HG03378 (cell line): ENCODE data around the gene MIER2.
"Not testable (repeated sequence)": the region's sequence is repeated elsewhere in the genome, so short reads cannot be mapped to it uniquely, and the experiment has no call there.

Source experiments
- ATAC-seq: cut with Tn5 transposase; IDR thresholded peaks from one replicate; pipeline ENCODE4 v1.9.1; 2021; ENCODE audit warnings: mild to moderate bottlenecking, moderate library complexity; ENCODE audit not compliant: unreplicated experiment

The MIER2 gene, protein sequence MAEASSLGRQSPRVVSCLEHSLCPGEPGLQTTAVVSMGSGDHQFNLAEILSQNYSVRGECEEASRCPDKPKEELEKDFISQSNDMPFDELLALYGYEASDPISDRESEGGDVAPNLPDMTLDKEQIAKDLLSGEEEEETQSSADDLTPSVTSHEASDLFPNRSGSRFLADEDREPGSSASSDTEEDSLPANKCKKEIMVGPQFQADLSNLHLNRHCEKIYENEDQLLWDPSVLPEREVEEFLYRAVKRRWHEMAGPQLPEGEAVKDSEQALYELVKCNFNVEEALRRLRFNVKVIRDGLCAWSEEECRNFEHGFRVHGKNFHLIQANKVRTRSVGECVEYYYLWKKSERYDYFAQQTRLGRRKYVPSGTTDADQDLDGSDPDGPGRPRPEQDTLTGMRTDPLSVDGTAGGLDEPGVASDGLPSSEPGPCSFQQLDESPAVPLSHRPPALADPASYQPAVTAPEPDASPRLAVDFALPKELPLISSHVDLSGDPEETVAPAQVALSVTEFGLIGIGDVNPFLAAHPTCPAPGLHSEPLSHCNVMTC

DNA sequence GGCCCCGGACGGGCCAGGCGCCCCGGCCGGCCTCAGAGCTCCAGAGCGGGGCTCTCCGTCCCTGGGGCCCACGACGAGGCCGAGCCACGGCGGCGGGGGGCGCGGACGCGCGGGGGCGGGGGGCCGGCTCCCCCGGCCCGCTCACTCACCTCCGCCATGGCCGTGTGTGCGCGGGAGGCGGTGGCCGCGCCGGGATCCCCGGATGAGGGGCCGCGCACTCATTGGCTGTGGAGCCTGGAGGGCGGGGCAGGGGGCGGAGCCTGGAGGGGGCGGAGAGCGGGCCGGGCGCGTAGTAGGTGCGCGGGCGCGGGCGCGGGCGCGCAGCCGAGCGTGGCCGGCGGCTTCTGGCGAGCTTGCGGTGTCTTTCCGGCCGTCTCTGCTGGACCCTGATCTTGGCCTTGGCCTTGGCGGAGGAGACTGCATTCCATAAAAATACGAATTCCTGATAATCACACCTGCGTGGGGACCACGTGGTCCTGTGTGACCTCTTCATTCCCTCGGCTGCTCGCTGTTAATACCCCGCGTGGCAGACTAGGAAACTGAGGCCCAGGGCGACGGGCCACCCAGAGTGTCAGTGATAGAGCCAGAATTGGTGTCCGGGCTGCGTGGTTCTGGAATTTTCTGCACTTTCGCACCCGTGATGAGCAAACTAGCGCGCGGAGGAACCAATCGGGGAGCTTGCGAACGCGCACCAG is at the start of gene MIER2:
Gene MIER2 (minus strand): TSS at position 172 of the 695 bp plus-strand sequence. CDS start 14 bp downstream, at position 158.
- no peak for ATAC-seq

DNA sequence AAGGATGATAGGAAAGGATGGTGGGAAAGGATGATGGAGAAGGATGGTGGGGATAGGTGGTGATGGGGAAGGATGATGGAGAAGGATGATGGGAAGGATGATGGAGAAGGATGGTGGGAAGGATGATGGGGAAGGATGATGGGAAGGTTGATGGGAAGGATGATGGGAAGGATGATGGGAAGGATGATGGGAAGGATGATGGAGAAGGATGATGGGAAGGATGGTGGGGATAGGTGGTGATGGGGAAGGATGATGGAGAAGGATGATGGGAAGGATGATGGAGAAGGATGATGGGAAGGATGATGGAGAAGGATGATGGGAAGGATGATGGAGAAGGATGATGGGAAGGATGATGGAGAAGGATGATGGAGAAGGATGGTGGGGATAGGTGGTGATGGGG is 49.0 kb upstream of the MIER2 start:
- not testable (repeated sequence) for ATAC-seq

DNA sequence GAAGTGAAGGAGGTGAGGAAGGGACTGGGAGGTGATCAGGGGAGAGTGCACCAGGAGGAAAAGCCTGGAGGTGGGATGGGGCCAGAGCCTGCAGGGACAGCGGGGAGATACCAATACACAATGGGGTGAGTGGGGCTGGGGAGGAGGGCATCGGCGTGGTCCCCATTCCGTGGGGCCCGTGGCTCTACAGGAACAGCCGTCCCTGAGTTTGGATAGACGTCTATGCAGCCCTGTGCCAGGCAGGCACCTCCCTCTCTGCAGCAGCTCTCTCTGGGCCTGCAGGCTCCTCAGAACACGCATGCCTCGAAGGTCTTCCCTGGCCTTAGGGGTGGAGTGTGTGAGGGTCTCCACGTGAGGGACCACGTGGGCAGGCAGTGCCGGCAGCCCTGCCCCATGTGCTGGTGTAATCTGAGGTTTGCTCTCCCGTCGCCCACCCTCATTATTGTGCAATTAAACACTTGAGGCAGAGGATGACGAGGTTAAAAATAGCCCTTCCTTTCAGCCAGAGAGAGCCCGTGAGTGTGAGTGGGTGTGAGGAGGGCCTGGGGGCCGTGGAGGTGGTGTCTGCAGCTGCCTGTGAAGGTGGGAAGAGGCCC is 47.9 kb upstream of the MIER2 start:
- ATAC-seq: no peak

DNA sequence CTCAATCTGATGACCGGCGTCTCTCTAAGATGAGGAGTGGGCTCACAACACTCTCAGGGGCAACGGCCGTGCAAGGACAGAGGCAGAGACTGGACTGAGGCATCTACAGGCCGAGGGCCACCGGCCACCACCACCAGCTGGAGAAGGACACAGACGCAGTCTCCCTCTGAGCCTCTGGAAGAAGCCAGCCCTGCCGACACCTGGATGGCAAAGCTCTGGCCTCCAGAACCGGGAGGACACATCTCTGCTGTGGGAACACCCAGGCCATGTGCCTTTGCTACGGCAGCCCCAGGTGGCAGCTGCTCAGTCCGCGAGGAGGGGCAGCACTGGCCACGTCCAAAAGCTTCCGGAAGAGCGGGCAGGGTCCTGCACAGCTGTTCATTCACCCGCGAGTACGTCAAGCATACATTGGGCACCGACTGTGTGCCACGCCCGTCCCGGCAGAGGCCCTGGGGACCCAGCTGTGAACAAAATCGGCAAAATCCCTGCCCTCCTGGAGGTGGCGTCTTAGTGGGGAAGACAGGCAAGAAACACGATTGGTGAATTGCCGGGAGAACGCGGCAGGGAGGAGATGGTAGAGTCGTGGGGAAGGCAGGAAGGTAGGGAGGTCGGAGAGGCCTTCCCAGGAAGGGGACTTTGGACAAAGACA is 47.3 kb upstream of the MIER2 start:
- ATAC-seq: no peak

DNA sequence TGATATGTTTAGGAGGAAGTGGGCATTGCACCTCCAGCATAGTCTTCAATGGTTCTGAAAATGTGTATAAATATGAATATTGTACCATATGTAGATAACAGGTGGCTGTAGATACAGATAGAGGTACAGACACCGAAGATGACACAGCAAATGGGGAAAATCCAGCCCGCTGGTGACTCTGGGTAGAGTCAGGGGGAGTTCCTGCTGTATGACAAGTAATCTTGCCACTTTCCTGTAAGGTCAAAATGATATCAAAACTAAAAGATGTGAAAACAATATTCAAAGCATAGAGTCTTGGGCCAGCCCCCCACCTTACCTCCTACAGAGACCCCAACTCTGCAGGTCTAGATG is 46.6 kb upstream of the MIER2 start:
- no peak for ATAC-seq

DNA sequence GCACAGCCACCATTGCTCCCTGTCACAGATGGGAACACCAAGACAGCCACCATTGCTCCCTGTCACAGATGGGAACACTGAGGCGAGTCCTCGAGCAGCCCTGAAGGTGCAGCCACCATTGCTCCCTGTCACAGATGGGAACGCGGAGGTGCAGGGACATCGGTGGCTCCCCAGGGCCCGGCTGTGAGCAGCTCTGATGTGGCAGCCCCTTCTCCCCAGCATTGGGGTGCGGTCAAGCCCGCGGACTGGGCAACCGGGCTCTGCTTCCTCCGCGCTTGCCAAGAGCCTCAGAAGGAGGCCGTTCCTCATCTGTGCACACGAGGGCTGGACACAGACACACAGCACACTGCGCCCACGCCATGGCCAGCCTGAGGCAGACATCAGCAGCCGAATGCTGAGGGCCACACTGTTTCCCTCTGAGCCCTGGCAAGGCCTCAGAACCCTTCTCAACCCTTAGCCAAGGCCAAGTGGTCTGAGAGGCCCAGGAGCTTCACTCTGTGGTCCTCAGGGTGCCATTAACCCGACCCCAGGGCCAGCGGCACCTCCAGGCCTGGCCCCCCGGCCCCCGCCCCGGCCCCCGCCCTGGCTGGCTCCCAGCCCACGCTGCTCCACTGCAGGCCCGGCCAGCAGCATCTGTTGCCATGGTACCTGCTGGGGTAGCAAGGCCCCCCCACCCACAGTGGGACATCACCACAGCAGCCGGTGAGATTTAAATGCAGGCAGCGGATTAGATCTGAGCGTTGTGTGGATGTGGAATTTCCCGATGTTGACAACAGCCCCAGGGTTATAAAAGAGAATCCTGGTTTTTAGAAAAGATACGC is 46.0 kb upstream of the MIER2 start:
- no peak for ATAC-seq

DNA sequence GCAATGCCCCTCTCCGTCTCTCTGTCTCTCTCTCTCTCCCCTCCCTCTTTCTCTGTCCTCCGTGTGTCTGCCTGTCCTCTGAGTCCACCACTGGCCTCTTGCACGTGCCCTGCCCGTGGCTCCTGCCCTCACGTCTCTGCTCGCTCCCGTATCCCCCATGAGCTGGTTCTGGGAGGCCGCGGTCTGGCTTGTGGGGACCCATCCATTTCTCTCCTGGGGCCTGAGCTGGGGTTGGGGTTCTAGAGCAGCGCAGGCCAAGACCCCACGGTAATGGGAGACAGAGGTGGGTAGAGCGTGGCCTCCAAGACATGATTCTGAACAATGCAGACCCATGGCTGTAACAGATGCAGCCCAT is 45.3 kb upstream of the MIER2 start:
- no peak for ATAC-seq

DNA sequence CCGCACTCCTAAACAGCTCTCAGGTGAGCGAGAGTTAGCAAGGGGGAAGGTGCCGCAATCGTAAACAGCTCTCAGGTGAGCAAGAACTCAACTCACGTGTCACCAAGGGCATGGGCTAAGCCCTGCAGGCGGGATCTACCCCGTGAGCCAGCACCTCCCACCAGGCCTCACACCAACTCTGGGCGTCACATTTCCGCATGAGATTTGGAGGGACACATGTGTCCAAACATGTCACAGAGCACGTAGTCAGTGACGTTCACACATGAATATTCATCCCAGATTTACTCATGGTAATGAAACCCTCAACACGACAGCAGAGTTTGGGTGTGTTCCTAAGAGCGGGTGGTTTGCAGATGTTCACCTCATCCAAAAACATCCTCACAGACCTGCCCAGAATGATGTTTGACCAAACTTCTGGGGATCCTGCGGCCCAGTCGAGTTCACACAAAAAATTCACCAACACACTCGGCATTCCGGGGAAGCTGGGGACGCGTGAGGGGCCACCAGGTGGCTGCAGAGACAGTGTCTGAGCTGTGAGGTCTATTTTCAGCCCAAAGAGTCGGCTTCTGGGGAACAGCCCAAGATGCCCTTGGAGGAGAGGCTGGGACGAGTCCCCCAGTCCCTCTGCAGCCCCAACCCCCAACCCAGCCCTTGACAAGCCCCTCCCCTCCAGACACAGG is 44.8 kb upstream of the MIER2 start:
- ATAC-seq: no peak

DNA sequence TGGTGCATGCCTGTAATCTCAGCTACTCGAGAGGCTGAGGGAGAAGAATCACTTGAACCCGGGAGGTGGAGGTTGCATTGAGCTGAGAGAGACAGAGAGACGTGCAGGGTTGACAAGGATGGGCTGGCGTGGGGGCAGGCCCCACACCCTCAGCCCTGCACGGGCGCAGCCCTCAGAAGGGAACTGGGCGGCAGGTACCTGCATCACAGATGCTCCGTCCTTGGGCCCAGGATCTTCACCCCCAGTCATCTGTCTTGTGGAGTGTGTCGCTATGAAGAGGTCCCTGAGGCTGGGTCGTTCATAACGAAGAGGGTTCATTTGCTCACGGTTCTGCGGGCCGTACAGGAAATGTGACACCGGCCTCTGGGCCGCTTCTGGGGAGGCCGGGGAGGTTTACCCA is 44.1 kb upstream of the MIER2 start:
- ATAC-seq: no peak

DNA sequence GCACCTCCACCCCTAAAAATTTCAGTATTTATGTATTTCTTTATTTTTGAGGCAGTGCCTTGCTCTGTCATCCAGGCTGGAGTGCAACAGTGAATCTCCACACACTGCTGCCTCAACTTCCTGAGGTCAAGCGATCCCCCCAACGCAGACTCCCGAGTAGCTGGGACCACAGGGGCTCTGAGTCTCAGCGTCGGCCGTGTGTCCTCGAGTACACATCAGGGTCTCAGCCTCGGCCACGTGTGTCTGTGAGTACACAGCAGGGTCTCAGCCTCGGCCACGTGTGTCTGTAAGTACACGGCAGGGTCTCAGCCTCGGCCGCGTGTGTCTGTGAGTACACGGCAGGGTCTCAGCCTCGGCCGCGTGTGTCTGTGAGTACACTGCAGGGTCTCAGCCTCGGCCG is 43.2 kb upstream of the MIER2 start:
- no peak for ATAC-seq

DNA sequence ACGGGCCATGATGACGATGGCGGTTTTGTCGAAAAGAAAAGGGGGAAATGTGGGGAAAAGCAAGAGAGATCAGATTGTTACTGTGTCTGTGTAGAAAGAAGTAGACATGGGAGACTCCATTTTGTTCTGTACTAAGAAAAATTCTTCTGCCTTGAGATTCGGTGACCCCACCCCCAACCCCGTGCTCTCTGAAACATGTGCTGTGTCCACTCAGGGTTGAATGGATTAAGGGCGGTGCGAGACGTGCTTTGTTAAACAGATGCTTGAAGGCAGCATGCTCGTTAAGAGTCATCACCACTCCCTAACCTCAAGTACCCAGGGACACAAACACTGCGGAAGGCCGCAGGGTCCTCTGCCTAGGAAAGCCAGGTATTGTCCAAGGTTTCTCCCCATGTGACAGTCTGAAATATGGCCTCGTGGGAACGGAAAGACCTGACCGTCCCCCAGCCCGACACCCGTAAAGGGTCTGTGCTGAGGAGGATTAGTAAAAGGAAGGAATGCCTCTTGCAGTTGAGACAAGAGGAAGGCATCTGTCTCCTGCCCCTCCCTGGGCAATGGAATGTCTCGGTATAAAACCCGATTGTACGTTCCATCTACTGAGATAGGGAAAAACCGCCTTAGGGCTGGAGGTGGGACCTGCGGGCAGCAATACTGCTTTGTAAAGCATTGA is 42.2 kb upstream of the MIER2 start:
- ATAC-seq: not testable (repeated sequence)

DNA sequence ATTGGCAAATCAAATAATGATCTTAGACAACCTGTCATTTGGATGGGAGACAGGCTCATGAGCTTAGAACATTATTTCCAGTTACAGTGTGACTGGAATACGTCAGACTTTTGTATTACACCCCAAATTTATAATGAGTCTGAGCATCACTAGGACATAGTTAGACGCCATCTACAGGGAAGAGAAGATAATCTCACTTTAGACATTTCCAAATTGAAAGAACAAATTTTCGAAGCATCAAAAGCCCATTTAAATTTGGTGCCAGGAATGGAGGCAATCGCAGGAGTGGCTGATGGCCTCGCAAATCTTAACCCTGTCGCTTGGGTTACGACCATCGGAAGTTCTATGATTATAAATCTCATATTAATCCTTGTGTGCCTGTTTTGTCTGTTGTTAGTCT is 41.6 kb upstream of the MIER2 start:
- ATAC-seq: not testable (repeated sequence)

DNA sequence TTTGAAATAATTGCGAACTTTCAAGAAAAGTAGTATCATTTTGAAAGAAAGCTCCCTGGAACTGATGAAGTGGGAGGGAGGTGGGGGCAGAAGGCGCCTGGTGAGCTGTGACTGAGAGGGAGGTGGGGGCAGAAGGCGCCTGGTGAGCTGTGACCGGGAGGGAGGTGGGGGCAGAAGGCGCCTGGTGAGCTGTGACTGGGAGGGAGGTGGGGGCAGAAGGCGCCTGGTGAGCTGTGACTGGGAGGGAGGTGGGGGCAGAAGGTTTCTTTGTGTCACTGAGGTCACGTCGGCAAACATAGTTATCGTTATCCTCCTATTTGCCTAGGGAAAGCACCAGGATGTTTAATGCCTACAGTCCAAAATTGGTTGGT is 40.2 kb upstream of the MIER2 start:
- no peak for ATAC-seq

DNA sequence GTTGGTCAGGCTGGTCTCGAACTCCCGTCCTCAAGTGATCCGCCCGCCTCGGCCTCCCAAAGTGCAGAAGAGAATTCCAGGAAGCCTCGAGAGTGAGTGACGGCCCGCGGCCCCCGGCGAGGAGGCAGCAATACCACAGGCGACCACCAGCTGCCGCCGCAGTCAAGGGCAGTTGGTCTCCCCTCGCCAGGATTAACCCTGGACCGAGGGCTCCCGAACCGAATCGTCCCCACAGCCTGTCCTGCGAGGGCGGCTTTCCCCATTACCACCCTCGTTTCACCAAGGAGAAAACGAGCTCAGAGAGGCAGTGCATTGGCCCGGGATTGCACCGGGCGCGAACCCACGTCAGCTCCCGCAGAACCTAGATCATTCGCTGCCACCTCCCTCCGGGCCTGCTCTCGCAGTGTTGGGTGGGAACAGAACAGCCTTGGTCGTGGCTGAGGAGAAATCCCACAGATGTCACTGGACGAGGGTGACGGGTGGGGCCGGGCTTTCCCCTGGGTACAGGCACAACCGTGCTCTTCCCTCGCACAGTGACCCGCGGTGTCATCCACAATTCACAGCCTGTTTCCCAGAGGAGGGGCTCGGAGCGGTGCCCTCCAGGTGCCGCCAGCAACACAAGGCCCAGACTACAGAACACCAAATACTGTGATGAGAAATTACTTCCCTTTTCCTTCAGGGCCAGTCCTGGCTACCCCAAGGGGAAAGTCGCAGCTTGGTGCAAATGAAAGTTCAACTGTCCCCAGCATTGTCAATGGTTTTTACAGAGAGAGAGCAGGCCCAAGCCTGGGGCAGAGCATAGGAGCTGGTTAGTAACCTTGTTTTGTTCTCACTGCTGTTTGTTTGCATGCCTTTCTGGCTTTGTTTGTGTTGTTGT is 39.6 kb upstream of the MIER2 start:
- no peak for ATAC-seq

DNA sequence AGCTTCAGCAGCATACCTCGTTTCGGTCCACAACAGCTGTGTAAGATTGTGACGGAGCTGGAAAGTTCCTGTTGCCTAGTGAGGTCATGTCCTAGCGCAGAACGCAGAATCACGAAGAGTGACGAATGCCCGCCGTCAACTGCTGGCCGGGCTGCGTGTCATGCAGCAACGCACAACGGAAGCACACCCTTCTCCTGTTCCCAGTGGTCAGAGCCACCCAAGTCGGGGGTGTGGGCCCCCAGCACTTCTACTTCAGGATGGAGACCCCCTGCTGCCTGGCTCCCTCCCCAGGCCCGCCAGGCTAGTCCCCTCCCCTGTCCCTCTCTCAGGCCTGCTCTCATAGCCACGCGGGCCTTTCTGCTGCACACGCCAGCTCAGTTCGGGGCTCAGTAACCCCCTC is 38.4 kb upstream of the MIER2 start:
- no peak for ATAC-seq

DNA sequence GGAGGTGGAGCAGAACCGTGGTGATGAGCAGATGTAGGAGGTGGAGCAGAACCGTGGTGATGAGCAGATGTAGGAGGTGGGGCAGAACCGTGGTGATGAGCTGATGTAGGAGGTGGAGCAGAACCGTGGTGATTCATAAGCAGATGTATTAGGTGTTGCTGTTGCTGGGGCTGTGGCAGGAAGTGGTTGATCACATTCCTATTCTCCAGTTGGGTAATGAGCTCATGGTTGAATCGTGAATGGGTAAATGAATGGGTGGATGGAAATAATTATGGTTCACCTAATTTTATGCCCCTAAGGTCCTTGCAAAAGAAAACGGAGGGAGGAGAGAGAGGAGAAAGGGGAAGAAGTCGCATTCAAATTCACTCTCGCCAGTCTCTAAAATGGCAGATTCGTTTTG is 38.0 kb upstream of the MIER2 start:
- ATAC-seq: peak; percentile 56

DNA sequence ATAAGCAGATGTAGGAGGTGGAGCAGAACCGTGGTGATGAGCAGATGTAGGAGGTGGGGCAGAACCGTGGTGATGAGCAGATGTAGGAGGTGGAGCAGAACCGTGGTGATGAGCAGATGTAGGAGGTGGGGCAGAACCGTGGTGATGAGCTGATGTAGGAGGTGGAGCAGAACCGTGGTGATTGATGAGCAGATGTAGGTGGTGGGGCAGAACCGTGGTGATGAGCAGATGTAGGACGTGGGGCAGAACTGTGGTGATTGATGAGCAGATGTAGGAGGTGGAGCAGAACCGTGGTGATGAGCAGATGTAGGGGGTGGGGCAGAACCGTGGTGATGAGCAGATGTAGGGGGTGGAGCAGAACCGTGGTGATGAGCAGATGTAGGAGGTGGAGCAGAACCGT is 37.3 kb upstream of the MIER2 start:
- not testable (repeated sequence) for ATAC-seq

DNA sequence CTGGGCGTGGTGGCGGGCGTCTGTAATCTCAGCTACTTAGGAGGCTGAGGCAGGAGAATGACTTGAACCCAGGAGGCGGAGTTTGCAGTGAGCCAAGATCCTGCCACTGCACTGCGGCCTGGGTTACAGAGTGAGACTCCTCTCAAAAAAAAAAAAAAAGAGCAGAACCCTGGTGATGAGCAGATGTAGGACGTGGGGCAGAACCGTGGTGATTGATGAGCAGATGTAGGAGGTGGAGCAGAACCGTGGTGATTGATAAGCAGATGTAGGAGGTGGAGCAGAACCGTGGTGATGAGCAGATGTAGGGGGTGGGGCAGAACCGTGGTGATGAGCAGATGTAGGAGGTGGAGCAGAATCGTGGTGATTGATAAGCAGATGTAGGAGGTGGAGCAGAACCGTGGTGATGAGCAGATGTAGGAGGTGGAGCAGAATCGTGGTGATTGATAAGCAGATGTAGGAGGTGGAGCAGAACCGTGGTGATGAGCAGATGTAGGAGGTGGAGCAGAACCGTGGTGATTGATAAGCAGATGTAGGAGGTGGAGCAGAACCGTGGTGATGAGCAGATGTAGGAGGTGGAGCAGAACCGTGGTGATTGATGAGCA is 36.1 kb upstream of the MIER2 start:
- not testable (repeated sequence) for ATAC-seq
